Activated naive CD4-positive, alpha-beta T cell (primary cell): ENCODE results near the gene ZNF771.
"Not testable (repeated sequence)": the region's sequence is repeated elsewhere in the genome, so short reads cannot be mapped to it uniquely, and the experiment has no call there.

Source experiments
- DNase-seq, 4 experiments: peaks; one replicate each; lab custom pipeline; 2025; lab: John Stamatoyannopoulos, UW

Gene ZNF771

DNA sequence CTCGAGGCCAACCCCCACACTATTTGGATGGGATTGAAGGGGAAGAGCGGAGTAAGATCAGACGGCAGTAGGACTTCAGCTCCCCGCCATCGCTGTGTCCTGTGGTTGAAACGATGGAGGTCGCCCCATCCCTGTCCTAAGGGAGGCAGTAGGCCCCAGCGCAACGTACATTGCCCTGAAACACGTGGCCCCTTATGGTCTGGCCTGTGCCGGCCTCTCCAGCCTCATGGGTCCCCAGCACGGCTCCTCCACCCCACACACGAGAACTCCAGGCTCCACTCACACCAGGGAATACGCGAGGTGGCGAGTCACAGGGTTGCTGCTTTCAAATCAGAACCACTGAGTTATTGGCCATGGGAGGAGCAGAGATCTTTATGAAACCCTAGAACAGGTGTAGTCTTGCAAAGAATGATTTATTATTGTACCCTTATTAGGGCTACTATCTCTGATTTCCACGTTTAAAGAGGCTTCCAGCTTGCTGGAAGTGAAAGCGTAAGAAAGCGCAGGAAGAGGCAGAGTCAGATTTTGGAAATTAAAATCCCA is 23.1 kb downstream of the ZNF771 start:
- peak in 1 of 4 experiments; percentile 50 for DNase-seq

DNA sequence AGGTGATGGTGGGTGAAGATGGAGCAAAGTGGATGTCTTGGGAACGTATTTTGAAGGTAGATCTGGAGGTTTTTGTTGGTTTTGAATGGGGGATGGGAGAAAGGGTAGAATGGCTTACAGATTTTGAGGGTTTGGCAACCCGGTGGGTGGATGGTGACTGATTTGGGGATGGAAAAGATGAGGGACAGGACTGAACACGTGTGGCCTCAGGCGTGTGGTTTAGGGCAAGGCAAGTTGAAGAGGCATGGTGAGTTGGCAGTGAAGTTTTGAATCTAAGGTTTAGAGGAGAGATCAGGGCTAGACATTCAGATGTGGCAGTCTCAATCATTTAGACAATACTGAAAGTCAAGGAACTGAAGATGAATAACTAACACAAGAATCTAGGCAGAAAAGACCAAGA is 27.4 kb downstream of the ZNF771 start:
- DNase-seq = no peak

GRCh38 chr16:30437511-30438046 is 30.2 kb downstream of the ZNF771 start:
- DNase-seq = no peak

DNA sequence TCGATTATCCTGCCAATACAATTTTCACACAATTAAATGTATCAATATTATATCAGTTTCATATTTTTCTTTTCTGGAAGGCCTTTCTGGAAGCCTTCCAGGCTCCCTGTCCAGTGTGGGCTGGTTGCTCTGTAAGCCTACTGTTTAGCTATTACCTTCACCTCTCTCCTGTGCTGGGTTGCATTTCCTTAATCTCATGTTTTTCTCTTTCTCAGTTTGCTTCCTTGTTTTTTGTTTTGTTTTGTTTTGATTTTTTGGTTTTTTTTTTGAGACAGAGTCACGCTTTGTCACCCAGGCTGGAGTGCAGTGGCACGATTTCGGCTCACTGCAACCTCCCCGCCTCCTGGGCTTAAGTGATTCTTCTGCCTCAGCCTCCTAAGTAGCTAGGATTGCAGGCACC is 31.4 kb downstream of the ZNF771 start:
- no peak for DNase-seq

GRCh38 chr16:30439720-30440348 is 32.4 kb downstream of the ZNF771 start:
- DNase-seq = no peak

GRCh38 chr16:30443631-30444030 is 36.2 kb downstream of the ZNF771 start:
- DNase-seq = no peak

- DNase-seq = no peak
Measured at GRCh38 chr16:30444231-30445148, 37.1 kb downstream of the ZNF771 start.

DNA sequence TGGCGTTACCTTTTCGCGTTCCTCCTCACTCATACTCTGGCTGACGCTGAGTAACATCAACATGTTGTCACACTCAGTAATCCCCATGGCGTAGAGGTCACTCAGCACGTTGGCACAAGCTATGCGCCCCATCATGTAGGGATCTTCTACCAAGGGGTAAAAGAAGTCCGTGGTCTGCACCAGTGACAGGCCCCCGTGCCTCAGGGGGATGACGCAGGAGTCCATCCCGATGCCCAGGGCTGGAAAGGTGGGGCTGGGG is 37.7 kb downstream of the ZNF771 start:
- DNase-seq = no peak

DNA sequence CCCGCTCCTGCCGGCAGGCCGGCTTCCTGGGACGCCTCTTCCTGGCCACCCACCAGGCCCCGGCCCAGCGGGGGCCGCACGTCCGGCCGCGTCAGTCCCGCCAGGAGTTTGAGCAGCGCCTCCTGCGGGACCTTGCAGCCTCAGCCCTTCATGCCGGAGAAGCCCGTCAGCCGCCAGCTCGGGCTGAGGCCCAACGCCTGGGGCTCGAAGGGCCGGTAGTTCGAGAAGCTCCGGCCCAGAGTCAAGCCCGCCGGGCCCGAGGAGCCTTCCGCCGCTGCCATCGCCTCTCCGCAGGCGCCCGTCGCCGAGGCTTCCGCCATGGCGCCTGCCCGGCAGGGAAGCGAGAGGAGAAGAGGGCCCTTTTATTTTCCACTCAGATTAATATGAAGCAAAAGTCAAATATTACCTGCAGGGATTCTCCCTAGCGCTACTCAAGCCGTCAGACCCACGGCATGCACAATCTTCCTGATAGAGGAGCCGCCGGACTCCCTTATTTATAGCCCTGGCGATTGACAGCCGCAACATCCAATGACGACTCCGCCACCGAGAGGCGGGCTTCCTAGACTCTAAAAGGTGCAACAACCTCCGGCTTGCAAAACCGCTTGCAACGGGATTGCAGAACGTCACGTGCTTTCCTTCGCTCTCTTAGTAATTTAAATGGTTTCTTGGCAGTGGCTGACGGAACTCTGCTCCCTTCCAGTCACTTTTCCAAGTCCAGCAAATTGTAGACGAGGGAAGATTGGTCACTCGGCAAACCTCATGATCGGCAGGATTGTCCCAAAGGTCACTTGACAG is 38.2 kb downstream of the ZNF771 start, which contains the start of gene SEPHS2:
Gene SEPHS2, minus strand, starts transcription at position 467 of the 795 bp plus-strand sequence. Its CDS starts 147 bp downstream, at position 320.
- DNase-seq = peak; percentile 86 to 91 (median 89)

DNA sequence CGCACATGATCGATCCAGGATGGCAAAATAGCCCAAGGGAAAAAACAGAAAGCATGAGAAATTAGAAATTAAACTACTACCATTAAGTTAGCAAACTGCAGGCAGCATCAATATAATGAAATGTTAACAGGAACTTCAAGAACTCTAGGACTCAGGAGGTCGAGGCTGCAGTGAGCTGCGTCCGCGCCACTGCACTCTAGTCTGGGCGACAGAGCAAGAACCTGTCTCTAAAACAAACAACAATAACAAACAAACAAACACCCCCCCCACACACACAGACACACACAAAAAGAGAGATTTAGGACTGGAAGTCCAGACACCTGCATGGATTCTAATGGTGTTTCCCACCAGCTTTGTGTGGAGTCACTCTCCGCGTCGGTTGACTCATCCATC is 38.8 kb downstream of the ZNF771 start:
- no peak for DNase-seq

GRCh38 chr16:30447512-30448226 is 40.3 kb downstream of the ZNF771 start:
- no peak for DNase-seq

DNA sequence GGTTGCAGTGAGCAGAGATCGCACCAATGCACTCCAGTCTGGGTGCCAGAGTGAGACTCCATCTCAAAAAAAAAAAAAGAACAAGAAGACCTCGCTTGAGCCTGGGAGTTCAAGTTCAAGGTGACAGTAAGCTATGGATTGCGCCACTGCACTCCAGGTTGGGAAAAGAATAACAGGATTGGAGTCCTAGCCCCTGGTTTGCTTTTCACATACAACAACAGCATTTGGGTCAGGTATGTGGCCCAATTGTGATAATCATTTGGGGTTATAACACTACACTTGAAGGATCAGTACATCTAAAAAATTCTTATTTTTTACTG is 41.7 kb downstream of the ZNF771 start:
- no peak for DNase-seq

DNA sequence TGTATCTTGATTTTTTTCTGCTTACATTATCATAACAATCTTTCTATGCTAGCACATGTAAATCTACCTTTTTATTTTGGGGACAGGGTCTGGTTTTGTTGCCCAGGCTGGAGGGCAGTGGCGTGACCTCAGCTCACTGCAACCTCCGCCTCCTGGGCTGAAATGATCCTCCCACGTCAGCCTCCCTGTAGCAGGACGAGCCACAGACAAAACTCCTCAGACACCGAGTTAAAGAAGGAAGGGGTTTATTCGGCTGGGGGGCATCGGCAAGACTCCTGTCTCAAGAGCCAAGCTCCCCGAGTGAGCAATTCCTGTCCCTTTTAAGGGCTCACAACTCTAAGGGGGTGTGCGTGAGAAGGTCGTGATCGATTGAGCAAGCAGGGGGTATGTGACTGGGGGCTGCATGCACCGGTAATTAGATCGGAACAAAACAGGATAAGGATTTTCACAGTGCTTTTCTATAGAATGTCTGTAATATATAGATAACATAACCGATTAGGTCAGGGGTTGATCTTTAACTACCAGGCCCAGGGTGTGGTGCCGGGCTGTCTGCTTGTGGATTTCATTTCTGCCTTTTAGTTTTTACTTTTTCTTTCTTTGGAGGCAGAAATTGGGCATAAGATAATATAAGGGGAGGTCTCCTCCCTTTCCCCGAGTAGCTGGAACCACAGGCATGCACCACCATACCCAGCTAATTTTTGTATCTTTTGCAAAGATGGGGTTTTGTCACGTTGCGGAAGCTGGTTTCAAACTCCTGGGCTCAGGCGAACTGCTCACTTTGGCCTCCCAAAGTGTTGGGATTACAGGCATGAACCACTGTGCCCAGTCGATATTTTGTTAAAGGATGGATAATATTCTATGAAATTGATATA is 45.5 kb downstream of the ZNF771 start:
- not testable (repeated sequence) for DNase-seq

DNA sequence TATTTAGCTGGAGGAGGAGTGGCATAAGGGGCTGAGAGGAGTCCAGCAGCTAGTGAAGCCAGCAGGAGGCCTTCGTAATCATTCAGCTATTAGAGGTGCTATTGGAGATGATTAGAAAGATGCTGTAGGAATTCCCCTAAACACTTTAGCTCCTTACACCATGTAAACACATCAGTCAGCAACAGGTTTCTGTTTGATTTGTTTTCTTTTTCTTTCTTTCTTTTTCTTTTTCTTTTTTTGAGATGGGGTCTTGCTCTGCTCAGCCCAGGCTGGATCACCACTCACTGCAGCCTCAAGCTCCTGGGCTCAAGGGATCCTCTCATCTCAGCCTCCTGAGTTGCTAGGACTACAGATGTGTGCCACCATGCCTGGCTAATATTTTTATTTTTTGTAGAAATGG is 48.9 kb downstream of the ZNF771 start:
- DNase-seq = no peak

DNA sequence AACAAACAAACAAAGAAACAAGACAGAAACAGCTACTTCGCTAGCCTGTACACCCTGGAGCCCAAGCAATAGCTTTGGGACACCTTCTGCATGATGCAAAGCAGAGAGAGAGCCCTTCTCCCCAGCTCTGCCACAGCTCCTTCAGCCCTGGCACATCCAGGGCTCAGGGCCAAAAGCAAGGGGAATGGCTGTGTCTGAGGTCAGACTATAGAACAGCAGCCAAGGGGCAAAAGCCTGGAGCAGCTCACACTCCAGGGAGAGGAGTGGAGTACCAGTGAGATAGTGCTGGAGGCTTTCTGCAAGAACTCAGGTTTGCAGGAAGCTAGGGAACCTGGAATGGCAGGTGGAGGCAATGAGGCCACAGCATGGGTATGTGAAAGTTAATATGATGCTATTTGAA is 49.9 kb downstream of the ZNF771 start:
- DNase-seq = no peak

DNA sequence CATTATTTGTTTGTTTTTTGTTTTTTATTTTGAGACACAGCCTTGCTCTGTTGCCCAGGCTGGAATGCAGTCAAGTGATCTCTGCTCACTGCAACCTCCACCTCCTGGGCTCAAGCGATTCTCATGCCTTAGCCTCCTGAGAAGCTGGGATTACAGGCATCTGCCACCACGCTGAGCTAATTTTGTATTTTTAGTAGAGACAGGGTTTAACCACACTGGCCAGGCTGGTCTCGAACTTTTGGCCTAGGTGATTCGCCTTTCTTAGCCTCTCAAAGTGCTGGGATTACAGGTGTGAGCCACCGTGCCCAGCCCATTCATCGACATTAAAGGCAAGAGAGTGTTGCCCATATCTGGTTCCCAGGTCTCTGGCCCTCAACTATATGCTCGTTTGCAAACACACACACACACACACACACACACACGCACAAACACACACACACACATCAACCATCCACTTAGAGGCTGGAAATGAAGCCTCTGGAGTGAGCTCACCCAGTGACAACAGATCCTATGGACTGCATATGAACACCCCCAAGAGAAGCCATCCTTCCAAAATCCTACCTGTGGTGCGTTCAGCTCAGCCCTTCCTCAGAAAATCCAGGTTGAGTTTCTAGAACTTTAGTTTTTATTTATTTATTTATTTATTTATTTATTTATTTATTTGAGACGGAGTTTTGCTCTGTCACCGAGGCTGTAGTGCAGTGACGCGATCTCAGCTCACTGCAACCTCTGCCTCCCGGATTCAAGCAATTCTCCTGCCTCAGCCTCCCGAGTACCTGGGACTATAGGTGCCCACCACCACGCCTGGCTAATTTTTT is 50.5 kb downstream of the ZNF771 start:
- no peak for DNase-seq

DNA sequence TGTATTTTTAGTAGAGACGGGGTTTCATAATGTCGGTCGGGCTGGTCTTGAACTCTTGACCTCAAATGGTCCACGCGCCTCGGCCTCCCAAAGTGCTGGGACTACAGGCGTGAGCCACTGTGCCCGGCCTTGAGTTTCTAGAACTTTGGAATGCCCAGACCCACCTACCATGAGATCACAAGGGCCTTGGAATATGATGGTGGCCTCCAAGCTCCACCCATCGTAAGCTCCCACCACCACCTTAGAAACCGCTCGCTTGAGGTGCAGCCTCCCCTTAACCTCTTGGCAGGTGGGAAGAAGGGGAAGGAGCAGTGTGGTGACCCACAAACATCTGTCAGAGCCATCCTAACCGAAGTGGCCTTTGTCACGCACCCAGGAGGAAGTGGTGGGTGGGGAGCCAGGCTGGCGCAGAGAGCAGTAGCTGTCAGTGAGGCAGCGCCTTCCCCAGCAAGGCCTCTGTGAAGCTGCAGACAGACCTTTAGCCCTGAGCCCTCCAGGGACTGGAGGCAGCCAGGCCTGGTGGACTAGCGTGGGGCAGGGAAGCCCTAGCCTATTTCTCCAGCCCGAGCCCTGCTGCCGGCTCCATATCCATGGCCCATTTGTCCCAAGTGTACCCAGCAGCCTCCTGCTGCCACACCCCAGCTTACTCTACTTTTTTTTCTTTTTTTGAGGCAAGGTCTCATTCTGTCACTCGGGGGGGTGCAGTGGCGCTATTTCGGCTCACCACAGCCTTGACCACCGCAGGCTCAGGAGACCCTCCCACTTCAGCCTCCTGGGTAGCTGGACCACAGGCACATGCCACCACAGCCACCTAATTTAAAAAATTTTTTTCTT is 51.4 kb downstream of the ZNF771 start:
- peak; percentile 37 to 53 (median 50) for DNase-seq

DNA sequence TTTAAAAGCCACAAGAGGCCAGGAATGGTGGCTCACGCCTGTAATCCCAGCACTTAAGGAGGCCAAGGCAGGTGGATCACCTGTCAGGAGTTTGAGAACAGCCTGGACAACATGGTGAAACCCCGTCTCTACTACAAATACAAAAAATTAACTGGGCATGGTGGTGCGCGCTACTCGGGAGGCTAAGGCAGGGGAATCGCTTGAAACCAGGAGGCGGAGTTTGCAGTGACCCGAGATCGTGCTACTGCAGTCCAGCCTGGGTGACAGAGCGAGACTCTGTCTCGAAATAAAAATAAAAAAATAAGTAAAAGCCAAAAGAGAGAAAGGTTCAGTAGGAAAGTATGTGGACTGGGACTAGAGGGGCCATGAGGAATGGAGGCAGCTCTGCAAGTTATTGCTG is 52.0 kb downstream of the ZNF771 start:
- DNase-seq = no peak

DNA sequence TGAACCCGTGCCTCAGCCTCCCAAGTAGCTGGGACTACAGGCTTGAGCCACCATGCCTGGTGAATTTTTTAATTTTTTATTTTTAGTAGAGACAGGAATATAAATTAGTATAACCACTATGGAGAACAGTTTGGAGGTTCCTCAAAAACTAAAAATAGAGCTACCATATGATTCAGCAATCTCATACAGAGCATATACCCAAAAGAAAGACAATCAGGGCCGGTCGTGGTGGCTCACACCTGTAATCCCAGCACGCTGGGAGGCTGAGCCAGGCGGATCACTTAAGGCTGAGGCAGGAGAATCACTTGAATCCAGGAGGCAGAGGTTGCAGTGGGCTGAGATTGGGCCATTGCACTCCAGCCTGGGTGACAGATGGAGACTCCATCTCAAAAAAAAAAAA is 54.0 kb downstream of the ZNF771 start:
- not testable (repeated sequence) for DNase-seq
